NCI-H226 (cell line): ENCODE data around the gene IFNA2.
"Not testable (repeated sequence)": the region's sequence is repeated elsewhere in the genome, so short reads cannot be mapped to it uniquely, and the experiment has no call there.

Source experiments
- DNase-seq: peaks from one replicate; pipeline ENCODE4 v3.0.0-alpha.2; 2015

The IFNA2 gene

GRCh38 chr9:21381448-21382339 lies 3.5 kb downstream of the IFNA2 start:
- DNase-seq: no peak

DNA sequence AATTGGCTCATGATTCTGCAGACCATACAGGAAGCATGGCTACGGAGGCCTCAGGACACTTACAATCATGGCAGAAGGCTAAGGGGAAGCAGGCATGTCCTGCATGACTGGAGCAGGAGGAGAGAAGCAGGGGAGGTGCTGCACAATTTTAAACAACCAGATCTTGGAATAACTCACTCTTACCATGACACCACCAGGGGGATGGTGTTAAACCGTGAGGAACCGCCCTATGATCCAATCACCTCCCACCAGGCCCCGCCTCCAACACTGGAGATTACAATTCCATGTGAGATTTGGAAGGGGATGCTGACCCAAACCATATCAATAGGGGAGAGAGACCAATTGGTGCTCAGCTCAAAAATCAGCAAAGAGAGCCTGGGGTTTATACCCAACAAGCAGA lies 13.7 kb downstream of the IFNA2 start:
- DNase-seq: not testable (repeated sequence)

DNA sequence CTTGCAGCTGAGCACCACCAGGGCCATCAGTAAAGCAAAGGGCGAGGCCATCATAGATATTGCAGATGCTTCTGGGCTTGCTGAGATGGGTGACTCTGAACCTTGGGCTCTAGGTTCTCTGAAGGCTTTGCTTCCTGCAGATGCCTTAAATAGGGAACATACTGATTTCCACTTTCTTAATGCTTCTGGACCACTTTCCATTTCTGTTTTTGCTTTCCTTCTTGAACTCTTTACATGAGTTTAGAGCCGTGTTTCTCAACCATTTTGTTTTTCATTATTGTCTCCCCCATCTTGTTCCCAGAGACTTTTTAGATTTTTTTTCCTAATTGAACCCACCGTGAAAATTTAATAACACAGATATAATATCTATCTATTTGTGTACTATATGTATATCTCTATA lies 17.2 kb downstream of the IFNA2 start, which contains the start of gene IFNA13:
IFNA13 (minus strand) TSS at position 101 of the 400 bp plus-strand sequence; CDS start at position 54, 47 bp downstream.
- no peak for DNase-seq

GRCh38 chr9:21367169-21367568 lies 18.0 kb downstream of the IFNA2 start:
- not testable (repeated sequence) for DNase-seq

- DNase-seq: no peak
Observed at GRCh38 chr9:21362287-21362686, 22.9 kb downstream of the IFNA2 start.

- no peak for DNase-seq
Observed at GRCh38 chr9:21357479-21358460, 27.4 kb downstream of the IFNA2 start.

GRCh38 chr9:21350787-21351186 lies 34.4 kb downstream of the IFNA2 start, which contains the start of gene IFNA6:
IFNA6 (minus strand) TSS chr9:21350887; CDS start chr9:21350887, 0 bp downstream.
- DNase-seq: no peak

DNA sequence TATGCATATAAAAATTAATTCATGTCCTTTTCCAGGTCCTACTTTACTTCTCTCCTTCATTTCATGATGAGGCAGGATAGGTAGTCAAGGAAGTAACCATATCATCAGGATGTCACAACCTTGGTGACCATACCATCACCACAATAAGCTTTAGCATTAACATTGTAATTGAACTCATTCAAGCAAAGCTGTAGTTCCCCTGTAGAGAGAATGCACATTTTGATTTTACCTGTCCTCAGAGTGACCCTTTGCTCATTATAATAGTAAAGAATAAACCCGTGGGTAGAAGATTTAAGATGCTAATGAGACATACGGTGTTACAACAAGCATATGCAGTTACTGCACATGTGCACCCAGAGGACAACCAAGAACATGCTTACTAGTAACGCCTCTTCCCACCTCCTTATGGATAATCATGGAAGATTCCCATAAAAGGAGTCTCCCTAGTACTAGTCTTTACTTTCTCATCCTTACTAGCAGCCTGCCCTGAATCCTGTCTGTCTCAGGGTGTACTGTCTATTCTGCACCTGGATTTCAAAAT lies 36.7 kb downstream of the IFNA2 start:
- DNase-seq: no peak

- DNase-seq: no peak
Observed at GRCh38 chr9:21340735-21341134, 44.5 kb downstream of the IFNA2 start.

DNA sequence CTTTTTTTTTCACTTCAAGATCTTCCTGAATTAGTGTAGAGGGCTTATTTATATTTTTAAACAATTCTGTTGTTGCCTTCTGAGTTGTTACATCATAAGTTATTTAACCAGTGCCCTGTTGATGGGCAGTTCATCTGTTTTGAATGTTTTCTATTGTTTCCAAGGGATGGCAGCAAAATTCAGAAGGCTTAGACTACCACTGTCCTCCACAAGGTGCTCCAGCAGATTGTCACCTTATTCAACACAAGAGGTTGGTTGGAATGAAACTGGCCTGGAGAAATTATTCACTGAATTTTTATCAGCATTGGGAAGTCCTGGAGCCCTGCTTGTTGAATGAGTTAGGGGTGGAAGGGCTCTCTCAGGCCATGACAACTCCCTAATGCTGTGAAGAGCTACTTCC lies 48.7 kb downstream of the IFNA2 start:
- DNase-seq: no peak

- DNase-seq: peak; percentile 62
Observed at GRCh38 chr9:21334701-21335632, 50.2 kb downstream of the IFNA2 start, which contains the start of gene KLHL9. KLHL9 (minus strand) TSS chr9:21335404; CDS start chr9:21334859, 545 bp downstream.
